OCI-LY7 (cell line): ENCODE measurements around the gene PAMR1. TPM values are rescaled to one million over a fixed set of nuclear protein-coding genes. Genes with fewer than 3 reads are reported as not detected.

ENCODE experiments used
- BruUV-seq: library from RNA; stranded (reverse); fragments of 400-500 nt; replicated peaks from 2 replicates; lab custom pipeline; 2021; lab: Mats Ljungman, UMichigan
- CTCF ChIA-PET: fragments of 300-600 bp; sonication (Branson Sonifier 250); formaldehyde crosslinking; loops from one replicate; lab custom pipeline; 2022; ENCODE audit warnings: antibody characterized with exemption; ENCODE audit not compliant: unreplicated experiment; lab: Charles Lee
- POLR2A ChIA-PET: fragments of 300-600 bp; sonication (Branson Sonifier 250); formaldehyde crosslinking; loops from one replicate; lab custom pipeline; 2022; ENCODE audit warnings: antibody characterized with exemption; lab: Charles Lee
- DNase-seq: peaks from one replicate; pipeline ENCODE4 v3.0.0-alpha.2; 2015; ENCODE audit warnings: low spot score
- H2AFZ ChIP-seq: fragments of 200-600 bp; sonication (generic), shearing (Covaris generic); 2 replicates; pipeline ENCODE4 v1.6.1; 2014; ENCODE audit warnings: mild to moderate bottlenecking, antibody characterized with exemption, low read length, moderate library complexity
- H3K27ac ChIP-seq: fragments of 200-600 bp; sonication (generic); 2 replicates; pipeline ENCODE4 v1.5.1; 2014; ENCODE audit warnings: mixed run types, low read depth, mild to moderate bottlenecking, moderate library complexity, low read length, inconsistent platforms; ENCODE audit not compliant: poor library complexity, severe bottlenecking
- H3K36me3 ChIP-seq: fragments of 200-600 bp; sonication (generic); 2 replicates; pipeline ENCODE4 v1.6.1; 2014; ENCODE audit warnings: mild to moderate bottlenecking, antibody characterized with exemption, low read length, moderate library complexity, mixed read lengths; ENCODE audit not compliant: insufficient read depth
- H3K4me1 ChIP-seq: fragments of 200-600 bp; sonication (generic); 2 replicates; pipeline ENCODE4 v1.5.1; 2014; ENCODE audit warnings: mild to moderate bottlenecking, low read length; ENCODE audit not compliant: insufficient read depth, poor library complexity, severe bottlenecking
- H3K4me2 ChIP-seq: fragments of 200-600 bp; sonication (generic); 2 replicates; pipeline ENCODE4 v1.6.1; 2014; ENCODE audit warnings: mild to moderate bottlenecking, low read length
- H3K4me3 ChIP-seq: fragments of 200-600 bp; sonication (generic); 2 replicates; pipeline ENCODE4 v1.5.1; 2014; ENCODE audit warnings: mild to moderate bottlenecking, low read depth, low read length; ENCODE audit not compliant: poor library complexity, severe bottlenecking
- H3K79me2 ChIP-seq: fragments of 200-600 bp; sonication (generic); 2 replicates; pipeline ENCODE4 v1.6.1; 2016; ENCODE audit warnings: low read depth, mild to moderate bottlenecking, low read length, moderate library complexity, mixed read lengths; ENCODE audit not compliant: insufficient read depth
- H3K9me2 ChIP-seq: fragments of 200-600 bp; sonication (generic); 2 replicates; pipeline ENCODE4 v1.6.1; 2016; ENCODE audit warnings: mild to moderate bottlenecking, low read length, mixed read lengths; ENCODE audit not compliant: insufficient read depth
- H3K9me3 ChIP-seq: fragments of 200-600 bp; sonication (generic); 2 replicates; pipeline ENCODE4 v1.6.1; 2014; ENCODE audit warnings: mild to moderate bottlenecking, mixed run types, low read length, mixed read lengths
- H4K20me1 ChIP-seq: fragments of 200-600 bp; sonication (generic); 2 replicates; pipeline ENCODE4 v1.6.1; 2014; ENCODE audit warnings: mild to moderate bottlenecking, antibody characterized with exemption, low read length, moderate library complexity, mixed read lengths; ENCODE audit not compliant: insufficient read depth
- EZH2phosphoT487 ChIP-seq: fragments of 200-600 bp; sonication (generic); IDR thresholded peaks from 2 replicates; pipeline ENCODE4 v1.6.1; 2018; ENCODE audit warnings: low read depth, borderline replicate concordance, mild to moderate bottlenecking, mixed run types, antibody characterized with exemption, low read length, moderate library complexity, mixed read lengths
- intact Hi-C: fragments of 100-400 bp; cut with micrococcal nuclease; formaldehyde crosslinking; loops from one replicate; pipeline ENCODE4 v1.10.0; 2022; ENCODE audit not compliant: unreplicated experiment
- total RNA-seq, 2 experiments: library from RNA; depleted of rRNA in 1 of 2; stranded (reverse); fragments of >200 nt in 1 of 2; shearing (Covaris generic) in 1 of 2; gene quantifications; 2 replicates each; pipeline ENCODE4 v1.2.3, GENCODE V29; 2014 to 2022
- TF ChIP-seq, protein P1 (sequence below): fragments of 200-600 bp; sonication (generic); conservative IDR thresholded peaks from 2 replicates; pipeline ENCODE4 v1.5.1; 2014; ENCODE audit warnings: mild to moderate bottlenecking, antibody characterized with exemption, low read length, moderate library complexity, mixed read lengths

PAMR1 gene
- total RNA-seq, 2 experiments from 2014 or later = not detected

DNA sequence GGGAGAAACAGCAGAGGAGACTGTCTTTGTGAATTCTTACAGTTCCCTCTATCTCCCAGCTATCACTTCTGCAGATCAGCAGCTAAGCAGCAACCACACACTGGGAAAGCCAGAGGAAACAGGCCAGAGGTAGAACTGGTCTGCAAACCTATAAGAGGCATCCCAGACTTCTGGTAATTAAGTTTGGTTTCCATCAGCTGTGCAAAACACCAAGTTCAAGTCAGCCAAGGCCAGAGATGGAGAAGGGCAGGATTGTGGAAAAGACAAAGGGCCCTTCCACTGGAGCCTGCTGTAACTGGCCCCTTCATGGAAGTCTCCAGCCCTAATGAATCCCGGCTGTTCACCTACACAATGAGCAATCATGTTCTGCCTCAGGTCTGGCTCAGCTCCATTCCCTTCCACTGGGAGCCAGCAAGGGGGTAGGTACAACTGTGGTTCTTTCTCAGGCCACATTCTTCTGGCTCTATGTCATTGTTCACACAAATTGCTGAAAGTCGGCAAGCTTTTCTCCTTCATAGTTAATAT is 4.6 kb upstream of the PAMR1 start:
- H3K9me2 ChIP-seq = no peaks in the 10 kb centered on the region
- intact Hi-C loops = no loop called here
- H3K79me2 ChIP-seq = no peaks in the 10 kb centered on the region
- BruUV-seq = no TSS peak
- no peaks in the 10 kb centered on the region for H3K9me3 ChIP-seq
- POLR2A ChIA-PET = no interaction called here
- H3K4me1 ChIP-seq = no peaks in the 10 kb centered on the region
- no peaks in the 10 kb centered on the region for H4K20me1 ChIP-seq
- TF ChIP-seq EZH2phosphoT487 = no peak
- TF ChIP-seq, protein P1, sequence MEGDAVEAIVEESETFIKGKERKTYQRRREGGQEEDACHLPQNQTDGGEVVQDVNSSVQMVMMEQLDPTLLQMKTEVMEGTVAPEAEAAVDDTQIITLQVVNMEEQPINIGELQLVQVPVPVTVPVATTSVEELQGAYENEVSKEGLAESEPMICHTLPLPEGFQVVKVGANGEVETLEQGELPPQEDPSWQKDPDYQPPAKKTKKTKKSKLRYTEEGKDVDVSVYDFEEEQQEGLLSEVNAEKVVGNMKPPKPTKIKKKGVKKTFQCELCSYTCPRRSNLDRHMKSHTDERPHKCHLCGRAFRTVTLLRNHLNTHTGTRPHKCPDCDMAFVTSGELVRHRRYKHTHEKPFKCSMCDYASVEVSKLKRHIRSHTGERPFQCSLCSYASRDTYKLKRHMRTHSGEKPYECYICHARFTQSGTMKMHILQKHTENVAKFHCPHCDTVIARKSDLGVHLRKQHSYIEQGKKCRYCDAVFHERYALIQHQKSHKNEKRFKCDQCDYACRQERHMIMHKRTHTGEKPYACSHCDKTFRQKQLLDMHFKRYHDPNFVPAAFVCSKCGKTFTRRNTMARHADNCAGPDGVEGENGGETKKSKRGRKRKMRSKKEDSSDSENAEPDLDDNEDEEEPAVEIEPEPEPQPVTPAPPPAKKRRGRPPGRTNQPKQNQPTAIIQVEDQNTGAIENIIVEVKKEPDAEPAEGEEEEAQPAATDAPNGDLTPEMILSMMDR = no peak
- CTCF ChIA-PET = no interaction called here
- H3K4me2 ChIP-seq = no peak overlapping the region
- no peak overlapping the region for H2AFZ ChIP-seq
- no peak overlapping the region for H3K4me3 ChIP-seq
- no peak for DNase-seq
- H3K36me3 ChIP-seq = no peaks in the 10 kb centered on the region
- H3K27ac ChIP-seq = no peak overlapping the region

DNA sequence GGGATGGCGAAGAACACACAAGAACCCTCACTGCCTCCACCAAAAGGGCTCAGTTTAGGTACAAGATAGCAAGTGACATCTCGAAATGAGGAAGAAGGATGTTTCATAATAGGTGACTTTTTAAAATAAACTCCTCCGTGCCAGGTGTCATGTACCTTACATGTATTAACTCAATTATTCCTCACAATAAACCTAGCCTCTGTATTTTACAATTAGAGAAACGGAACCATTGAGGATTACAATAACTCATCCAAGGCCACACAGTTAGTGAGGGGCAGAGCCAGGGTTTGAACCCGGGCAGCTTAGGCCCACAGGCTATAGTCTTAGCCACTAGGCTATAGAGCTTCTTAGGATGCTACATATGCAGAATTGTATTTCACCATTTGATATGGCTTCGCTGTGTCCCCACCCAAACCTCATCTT is 965 bp upstream of the PAMR1 start:
- Histone ChIP-seq H3K79me2 (no peaks in the 10 kb centered on the region), H3K36me3 (no peaks in the 10 kb centered on the region), H3K27ac (no peak overlapping the region), H4K20me1 (no peaks in the 10 kb centered on the region), H3K4me1 (no peaks in the 10 kb centered on the region), H3K4me3 (no peak overlapping the region), H2AFZ (no peak overlapping the region), H3K9me3 (no peaks in the 10 kb centered on the region), H3K9me2 (no peaks in the 10 kb centered on the region), H3K4me2 (no peak overlapping the region)
- intact Hi-C loops = no loop called here
- no peak for DNase-seq
- POLR2A ChIA-PET = interaction anchor here (0.5 kb wide), 1 partner anchor 108 kb away, joined by 3 read pairs; no protein-coding TSS in a partner anchor
- BruUV-seq = no TSS peak
- CTCF ChIA-PET = no interaction called here
- TF ChIP-seq, protein P1 = no peak
- no peak for TF ChIP-seq EZH2phosphoT487

DNA sequence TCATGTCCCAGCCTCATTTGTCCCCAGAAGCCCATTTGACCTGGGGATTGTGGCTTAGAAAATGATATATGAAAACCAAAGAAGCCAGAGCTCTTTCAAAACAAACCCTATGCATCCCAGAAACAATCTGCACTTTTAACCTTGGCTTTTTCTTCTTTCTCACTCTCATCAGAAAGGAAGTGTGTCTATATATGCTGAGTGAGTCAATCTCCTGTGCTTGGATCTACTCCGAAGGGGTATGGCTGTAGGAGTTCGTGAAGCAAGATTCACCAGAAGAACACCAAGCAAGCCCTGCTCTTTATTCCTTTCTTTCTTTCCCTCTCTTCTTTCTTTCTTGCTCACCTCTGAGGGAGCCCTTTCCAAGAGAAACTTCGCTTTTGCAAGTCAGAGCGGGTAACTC is 636 bp downstream of the PAMR1 start:
- no peak for DNase-seq
- H3K4me3 ChIP-seq = no peak overlapping the region
- H3K9me3 ChIP-seq = no peaks in the 10 kb centered on the region
- H3K4me2 ChIP-seq = no peak overlapping the region
- H3K27ac ChIP-seq = no peak overlapping the region
- TF ChIP-seq EZH2phosphoT487 = no peak
- TF ChIP-seq, protein P1 = no peak
- no TSS peak for BruUV-seq
- H3K9me2 ChIP-seq = no peaks in the 10 kb centered on the region
- H4K20me1 ChIP-seq = no peaks in the 10 kb centered on the region
- no peaks in the 10 kb centered on the region for H3K79me2 ChIP-seq
- intact Hi-C loops = no loop called here
- H3K36me3 ChIP-seq = no peaks in the 10 kb centered on the region
- no peak overlapping the region for H2AFZ ChIP-seq
- ChIA-PET CTCF (no interaction called here), POLR2A (interaction anchor here (0.5 to 0.6 kb wide), 2 partner anchors 78 to 679 kb away, joined by 3 to 6 read pairs; no protein-coding TSS in a partner anchor)
- H3K4me1 ChIP-seq = no peaks in the 10 kb centered on the region
